ENCODE results near the gene UNC45A.
"Not testable (repeated sequence)": the region's sequence is repeated elsewhere in the genome, so short reads cannot be mapped to it uniquely, and the experiment has no call there.

UNC45A gene

GRCh38 chr15:90903733-90904536, 31.1 kb upstream of the UNC45A start:
- no peak for DNase-seq

- DNase-seq = no peak
Measured at GRCh38 chr15:90904746-90905145, 30.3 kb upstream of the UNC45A start.

GRCh38 chr15:90905306-90906180, 29.5 kb upstream of the UNC45A start:
- no peak for DNase-seq

GRCh38 chr15:90906181-90906849, 28.8 kb upstream of the UNC45A start:
- no peak for DNase-seq

- DNase-seq = no peak
Measured at GRCh38 chr15:90907051-90907660, 27.9 kb upstream of the UNC45A start.

- DNase-seq = no peak
Measured at GRCh38 chr15:90907838-90908507, 27.1 kb upstream of the UNC45A start.

- DNase-seq = not testable (repeated sequence)
Measured at GRCh38 chr15:90909449-90909848, 25.6 kb upstream of the UNC45A start.

- DNase-seq = no peak
Measured at GRCh38 chr15:90909976-90910375, 25.1 kb upstream of the UNC45A start.

GRCh38 chr15:90910441-90911301, 24.4 kb upstream of the UNC45A start:
- no peak for DNase-seq

- no peak for DNase-seq
Measured at GRCh38 chr15:90911302-90911623, 23.8 kb upstream of the UNC45A start.

- DNase-seq = no peak
Measured at GRCh38 chr15:90911906-90912769, 22.9 kb upstream of the UNC45A start.

- DNase-seq = no peak
Measured at GRCh38 chr15:90912770-90913075, 22.4 kb upstream of the UNC45A start.

- DNase-seq = no peak
Measured at GRCh38 chr15:90913398-90913944, 21.6 kb upstream of the UNC45A start.

GRCh38 chr15:90914305-90915080, 20.6 kb upstream of the UNC45A start:
- DNase-seq = no peak

GRCh38 chr15:90915216-90915807, 19.8 kb upstream of the UNC45A start:
- no peak for DNase-seq

GRCh38 chr15:90915808-90916440, 19.2 kb upstream of the UNC45A start:
- DNase-seq = no peak

- DNase-seq = no peak
Measured at GRCh38 chr15:90916461-90916860, 18.6 kb upstream of the UNC45A start.

- no peak for DNase-seq
Measured at GRCh38 chr15:90917569-90917968, 17.5 kb upstream of the UNC45A start.
